Upper lobe of left lung (tissue), 4 donors: ENCODE results near the gene CLEC19A.

ENCODE experiments used
- CTCF ChIP-seq, 6 experiments: fragments of 450-650 bp in 4 of 6; fragments of 200-600 bp in 2 of 6; sonication (generic) in 2 of 6; IDR thresholded peaks; one replicate each; pipeline ENCODE4 v1.5.1; 2016 to 2019; ENCODE audit warnings: antibody characterized with exemption in 6 of 6
- EP300 ChIP-seq, 4 donors: sonication (generic); formaldehyde crosslinking; IDR thresholded peaks; one replicate each; pipeline ENCODE4 v1.5.1; 2017; ENCODE audit warnings: antibody characterized with exemption in 4 of 4, control low read depth in 2 of 4
- POLR2A ChIP-seq, 4 donors: fragments of 450-650 bp; IDR thresholded peaks; one replicate each; pipeline ENCODE4 v1.5.1; 2016 to 2017; ENCODE audit warnings: antibody characterized with exemption in 4 of 4, mild to moderate bottlenecking in 2 of 4

DNA sequence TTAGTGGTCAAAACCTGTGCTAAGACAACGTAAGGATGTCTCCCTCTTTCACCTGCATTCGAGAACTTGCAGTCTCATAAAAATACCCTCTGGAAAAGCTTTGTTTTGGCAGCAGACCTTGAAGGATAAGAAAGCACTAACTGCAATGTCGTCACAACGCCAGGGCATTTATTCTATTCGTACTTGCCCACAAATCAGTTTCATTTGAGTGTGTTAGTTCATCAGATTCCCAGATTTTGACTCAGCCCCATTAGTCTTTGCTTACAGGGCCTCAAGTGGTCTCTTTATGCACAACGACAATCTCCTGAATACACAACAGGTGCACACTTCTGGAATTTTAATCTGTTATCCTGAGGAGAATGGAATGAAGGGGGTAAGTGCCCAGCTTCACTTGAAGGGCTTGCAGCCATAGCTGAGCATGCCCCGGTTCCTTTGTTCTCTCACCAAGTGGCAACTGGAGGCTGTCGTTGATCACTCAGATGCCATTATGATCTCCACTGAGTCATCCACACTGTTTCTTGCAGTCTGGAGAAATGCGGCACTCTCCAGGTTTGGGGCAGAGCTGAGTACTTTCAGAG lies 58.8 kb downstream of the CLEC19A start:
- TF ChIP-seq POLR2A (IDR thresholded peaks at IDR 0.05) = no peak
- no peak for TF ChIP-seq CTCF (IDR thresholded peaks at IDR 0.05)
- TF ChIP-seq EP300 (IDR thresholded peaks at IDR 0.05) = no peak
